WERI-Rb-1 (cell line): ENCODE results near the gene JPH3.
A peak's percentile ranks its signal among the peaks of the same experiment; 100 is the strongest.

Experiments
- DNase-seq: peaks from one replicate; pipeline ENCODE4 v3.0.0-alpha.2; 2020
- H3K27ac ChIP-seq: fragments of 250-450 bp; sonication (Bioruptor Pico); 2 replicates; pipeline ENCODE4 v1.5.1; 2020; ENCODE audit warnings: mild to moderate bottlenecking, moderate library complexity
- H3K27me3 ChIP-seq: fragments of 250-450 bp; sonication (Bioruptor Pico); 2 replicates; pipeline ENCODE4 v1.5.1; 2021; ENCODE audit warnings: mild to moderate bottlenecking, low read depth, moderate library complexity; ENCODE audit not compliant: insufficient read depth, severe bottlenecking
- H3K36me3 ChIP-seq: fragments of 250-450 bp; sonication (Bioruptor Pico); 2 replicates; pipeline ENCODE4 v1.5.1; 2020; ENCODE audit warnings: mild to moderate bottlenecking, moderate library complexity
- H3K4me3 ChIP-seq: 2 replicates; pipeline ENCODE4 v1.5.1; 2011; ENCODE audit warnings: low read depth, mild to moderate bottlenecking, control low read depth, low read length
- H3K9me3 ChIP-seq: fragments of 250-450 bp; sonication (Bioruptor Pico); 2 replicates; pipeline ENCODE4 v1.5.1; 2021; ENCODE audit warnings: mild to moderate bottlenecking, moderate library complexity; ENCODE audit not compliant: severe bottlenecking
- CTCF ChIP-seq: IDR thresholded peaks from 2 replicates; pipeline ENCODE4 v1.5.1; 2011; ENCODE audit warnings: low read depth, mild to moderate bottlenecking, control low read depth, inconsistent platforms, low read length

The JPH3 gene

GRCh38 chr16:87558682-87559081, 43.6 kb upstream of the JPH3 start:
- H3K27me3 ChIP-seq, result no peaks in the 10 kb centered on the region

GRCh38 chr16:87559945-87560344, 42.4 kb upstream of the JPH3 start:
- no peak for DNase-seq
- Histone ChIP-seq H3K36me3 (no peaks in the 10 kb centered on the region), H3K27me3 (no peaks in the 10 kb centered on the region), H3K9me3 (no peaks in the 10 kb centered on the region), H3K4me3 (no peak overlapping the region), H3K27ac (no peak overlapping the region)
- TF ChIP-seq CTCF, result no peak

More at GRCh38 chr16:87558682-87559081, 43.6 kb upstream of the JPH3 start:
- Histone ChIP-seq H3K4me3 (no peak overlapping the region), H3K27ac (no peak overlapping the region), H3K9me3 (no peaks in the 10 kb centered on the region), H3K36me3 (no peaks in the 10 kb centered on the region)
- DNase-seq, result no peak
- no peak for TF ChIP-seq CTCF

GRCh38 chr16:87560428-87561199, 41.7 kb upstream of the JPH3 start:
- Histone ChIP-seq H3K4me3 (no peak overlapping the region), H3K9me3 (no peaks in the 10 kb centered on the region), H3K27ac (no peak overlapping the region), H3K27me3 (no peaks in the 10 kb centered on the region), H3K36me3 (no peaks in the 10 kb centered on the region)
- peak; percentile 33 for DNase-seq
- no peak for TF ChIP-seq CTCF

- Histone ChIP-seq H3K9me3 (no peaks in the 10 kb centered on the region), H3K27ac (no peak overlapping the region), H3K4me3 (no peak overlapping the region), H3K27me3 (no peaks in the 10 kb centered on the region), H3K36me3 (no peaks in the 10 kb centered on the region)
- no peak for TF ChIP-seq CTCF
- no peak for DNase-seq
Measured at GRCh38 chr16:87561200-87562105, 40.9 kb upstream of the JPH3 start.

GRCh38 chr16:87562201-87562600, 40.1 kb upstream of the JPH3 start:
- DNase-seq, result no peak
- Histone ChIP-seq H3K27me3 (no peaks in the 10 kb centered on the region), H3K4me3 (no peak overlapping the region), H3K36me3 (no peaks in the 10 kb centered on the region), H3K9me3 (no peaks in the 10 kb centered on the region), H3K27ac (no peak overlapping the region)
- TF ChIP-seq CTCF, result no peak
